Skeletal muscle tissue (tissue), 4 donors: ENCODE results near the gene GBA2. TPM values are rescaled to one million over a fixed set of nuclear protein-coding genes. Genes with fewer than 3 reads are reported as not detected.
A peak's percentile ranks its signal among the peaks of the same experiment; 100 is the strongest.

Experiments used
- H3K27ac ChIP-seq: one replicate; pipeline ENCODE4 v1.7.0; 2013; ENCODE audit warnings: mild to moderate bottlenecking, low read depth, low read length, inconsistent platforms
- H3K27me3 ChIP-seq, 3 donors: one replicate each; pipeline ENCODE4 v1.7.0; 2013; ENCODE audit warnings: low read length in 3 of 3; ENCODE audit not compliant: control insufficient read depth in 3 of 3, insufficient read depth in 3 of 3
- H3K36me3 ChIP-seq, 3 donors: one replicate each; pipeline ENCODE4 v1.7.0; 2013; ENCODE audit warnings: low read length in 3 of 3; ENCODE audit not compliant: control insufficient read depth in 3 of 3, insufficient read depth in 3 of 3
- H3K4me1 ChIP-seq, 3 donors: one replicate each; pipeline ENCODE4 v1.7.0; 2013; ENCODE audit warnings: low read length in 3 of 3, mild to moderate bottlenecking in 3 of 3; ENCODE audit not compliant: control insufficient read depth in 3 of 3, insufficient read depth in 3 of 3
- H3K4me3 ChIP-seq, 3 donors: one replicate each; pipeline ENCODE4 v1.7.0; 2013; ENCODE audit warnings: low read length in 3 of 3
- H3K9ac ChIP-seq, 3 donors: one replicate each; pipeline ENCODE4 v1.7.0; 2013; ENCODE audit warnings: low read length in 3 of 3, mild to moderate bottlenecking in 3 of 3, moderate library complexity in 2 of 3, low read depth in 1 of 3
- H3K9me3 ChIP-seq, 3 donors: one replicate each; pipeline ENCODE4 v1.7.0; 2013; ENCODE audit warnings: low read length in 3 of 3; ENCODE audit not compliant: control insufficient read depth in 3 of 3
- total RNA-seq: library from RNA; depleted of rRNA; stranded (reverse); fragments of >200 nt; gene quantifications from one replicate; pipeline ENCODE4 v1.2.3, GENCODE V29; 2014
- donor health status: Osteomylitis.

The GBA2 gene
- total RNA-seq, 1 donor from 2014 or later = 31.3 TPM

DNA sequence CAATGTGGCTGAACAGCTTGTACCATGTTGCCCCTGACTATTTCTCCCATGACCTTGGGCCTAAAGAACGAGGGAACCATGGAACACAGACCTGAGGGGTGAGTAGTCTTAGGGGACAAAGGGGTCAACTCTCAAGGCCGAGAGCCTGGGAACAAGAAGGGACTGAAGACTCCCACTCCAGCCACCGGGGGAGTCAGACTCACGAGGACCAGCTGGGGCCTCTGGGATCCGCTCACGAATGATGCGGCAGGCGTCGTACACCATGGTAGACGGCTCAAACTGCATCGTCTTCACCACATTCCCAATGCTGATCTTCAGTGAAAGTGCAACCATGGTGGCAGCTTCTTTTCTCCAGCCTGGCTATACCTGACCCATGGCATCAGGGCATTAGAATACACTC lies 23.7 kb downstream of the GBA2 start:
- Histone ChIP-seq H3K36me3 (peaks cover 50 to 56% (median 51%) of the 10 kb centered on the region in 3 donors), H3K4me1 (peaks cover 37 to 39% (median 37%) of the 10 kb centered on the region in 3 donors), H3K27ac (no peak overlapping the region), H3K27me3 (no peaks in the 10 kb centered on the region), H3K4me3 (no peak overlapping the region), H3K9me3 (no peaks in the 10 kb centered on the region), H3K9ac (no peak overlapping the region)

DNA sequence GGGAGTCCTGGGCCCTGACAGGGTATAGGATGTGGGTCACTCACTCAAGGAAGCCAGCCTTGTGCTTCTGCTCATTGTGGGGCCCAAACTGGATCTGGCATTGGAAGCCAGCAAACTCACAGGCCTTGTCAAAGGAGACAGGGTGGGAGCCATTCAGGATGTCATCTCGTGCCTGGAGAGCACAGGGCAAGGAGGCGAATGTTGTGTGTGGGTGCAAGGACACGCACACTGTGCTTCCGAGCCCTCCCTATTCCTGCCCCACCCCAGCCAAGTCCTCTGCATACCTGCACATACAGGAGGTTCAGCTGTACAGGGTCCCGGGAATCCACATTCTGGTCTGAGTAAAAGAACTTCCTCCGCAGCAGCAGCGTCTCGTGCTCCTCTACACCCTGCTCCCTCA lies 25.1 kb downstream of the GBA2 start:
- Histone ChIP-seq H3K27ac (no peak overlapping the region), H3K36me3 (peaks cover 64 to 66% (median 65%) of the 10 kb centered on the region in 3 donors), H3K9me3 (no peaks in the 10 kb centered on the region), H3K4me3 (no peak overlapping the region), H3K27me3 (no peaks in the 10 kb centered on the region), H3K9ac (no peak overlapping the region), H3K4me1 (peaks cover 22 to 24% (median 22%) of the 10 kb centered on the region in 3 donors)

DNA sequence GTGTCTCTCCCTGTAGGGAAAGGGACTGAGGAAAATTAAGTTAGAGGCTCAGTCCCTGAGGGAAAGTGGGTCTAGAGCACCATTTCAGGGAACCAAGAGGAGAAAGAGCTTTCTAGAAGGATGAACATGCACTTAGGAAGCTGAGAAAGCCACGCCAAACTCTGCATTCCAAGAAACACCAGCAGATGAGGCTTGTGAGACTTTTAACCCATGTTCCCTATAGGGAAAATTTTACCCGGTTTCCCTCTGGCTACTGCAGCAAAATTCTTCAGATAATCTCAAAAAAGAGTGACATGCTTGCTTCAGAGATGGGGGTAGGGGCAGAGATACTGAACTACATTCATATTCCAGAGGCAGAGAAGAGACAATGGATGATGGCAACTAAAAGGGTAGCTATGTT lies 25.6 kb downstream of the GBA2 start:
- H3K27me3 ChIP-seq = no peaks in the 10 kb centered on the region
- no peak overlapping the region for H3K4me3 ChIP-seq
- no peak overlapping the region for H3K9ac ChIP-seq
- H3K36me3 ChIP-seq = peaks cover 69 to 71% (median 70%) of the 10 kb centered on the region in 3 donors
- no peaks in the 10 kb centered on the region for H3K9me3 ChIP-seq
- peaks cover 17 to 20% (median 17%) of the 10 kb centered on the region in 3 donors for H3K4me1 ChIP-seq
- no peak overlapping the region for H3K27ac ChIP-seq

DNA sequence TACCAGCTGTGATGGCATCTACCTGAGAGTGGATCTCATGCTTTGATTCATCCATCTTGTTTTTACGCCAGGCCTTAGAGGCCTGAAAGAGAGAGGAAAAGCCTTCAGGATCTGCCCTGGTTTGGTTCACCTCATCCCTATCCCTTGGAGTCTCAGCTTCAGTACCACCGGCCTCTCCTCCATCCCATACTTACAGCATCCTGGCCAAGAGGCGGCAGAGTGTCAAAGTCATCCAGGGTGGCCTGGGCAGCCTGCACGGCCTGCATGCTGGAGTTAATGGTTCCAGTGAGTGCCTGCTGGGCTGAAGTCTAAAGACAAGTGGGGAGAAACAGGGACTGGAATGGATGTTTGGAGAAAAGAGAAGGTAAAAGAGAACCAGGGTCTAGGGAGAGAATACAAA lies 29.5 kb downstream of the GBA2 start:
- Histone ChIP-seq H3K27ac (no peak overlapping the region), H3K4me1 (no peaks in the 10 kb centered on the region), H3K4me3 (no peak overlapping the region), H3K36me3 (peaks cover 93 to 96% (median 96%) of the 10 kb centered on the region in 3 donors), H3K9me3 (no peaks in the 10 kb centered on the region), H3K9ac (peak overlapping the region in 1 of 3 donors; percentile 11), H3K27me3 (no peaks in the 10 kb centered on the region)

DNA sequence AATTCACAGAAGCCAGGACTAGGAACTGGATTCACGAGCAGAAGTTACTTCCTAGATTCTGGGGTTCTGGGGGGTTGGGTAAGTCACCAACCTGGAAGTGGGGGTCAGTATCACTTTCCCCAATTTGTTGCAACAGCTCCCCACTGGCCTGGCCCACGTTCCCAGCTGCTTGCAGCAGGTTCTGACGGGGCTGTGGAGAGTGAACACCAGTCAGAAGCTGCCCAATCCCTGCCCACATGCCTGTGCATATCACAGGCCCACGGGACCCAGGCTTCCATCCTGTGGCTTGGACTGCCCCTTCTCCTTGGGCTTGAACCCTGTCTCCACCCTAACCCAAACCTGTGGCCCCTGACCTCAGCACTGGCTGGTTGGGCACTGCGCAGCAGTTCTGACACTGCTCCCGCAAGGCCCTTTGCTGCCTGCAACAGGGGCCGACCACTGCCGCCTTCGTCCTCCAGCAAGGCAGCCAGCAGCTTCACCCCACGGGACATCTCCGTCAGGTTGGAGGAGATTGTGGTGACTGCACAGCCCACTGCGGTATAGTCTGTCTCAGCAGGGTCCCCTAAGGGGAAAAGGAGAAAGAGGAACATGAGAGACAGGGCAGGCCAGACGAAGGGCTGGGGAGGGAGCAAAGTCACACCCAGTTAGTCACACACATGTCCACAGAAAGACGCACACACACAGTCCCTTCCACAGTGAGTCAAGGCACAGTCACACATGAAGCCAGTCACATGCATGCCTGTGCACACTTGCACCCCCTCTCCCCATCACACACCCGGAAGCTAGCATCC lies 30.1 kb downstream of the GBA2 start:
- Histone ChIP-seq H3K27me3 (no peaks in the 10 kb centered on the region), H3K9me3 (no peaks in the 10 kb centered on the region), H3K4me3 (no peak overlapping the region), H3K4me1 (no peaks in the 10 kb centered on the region), H3K36me3 (peaks cover 93 to 96% (median 96%) of the 10 kb centered on the region in 3 donors), H3K9ac (peak overlapping the region in 1 of 3 donors; percentile 11), H3K27ac (no peak overlapping the region)

DNA sequence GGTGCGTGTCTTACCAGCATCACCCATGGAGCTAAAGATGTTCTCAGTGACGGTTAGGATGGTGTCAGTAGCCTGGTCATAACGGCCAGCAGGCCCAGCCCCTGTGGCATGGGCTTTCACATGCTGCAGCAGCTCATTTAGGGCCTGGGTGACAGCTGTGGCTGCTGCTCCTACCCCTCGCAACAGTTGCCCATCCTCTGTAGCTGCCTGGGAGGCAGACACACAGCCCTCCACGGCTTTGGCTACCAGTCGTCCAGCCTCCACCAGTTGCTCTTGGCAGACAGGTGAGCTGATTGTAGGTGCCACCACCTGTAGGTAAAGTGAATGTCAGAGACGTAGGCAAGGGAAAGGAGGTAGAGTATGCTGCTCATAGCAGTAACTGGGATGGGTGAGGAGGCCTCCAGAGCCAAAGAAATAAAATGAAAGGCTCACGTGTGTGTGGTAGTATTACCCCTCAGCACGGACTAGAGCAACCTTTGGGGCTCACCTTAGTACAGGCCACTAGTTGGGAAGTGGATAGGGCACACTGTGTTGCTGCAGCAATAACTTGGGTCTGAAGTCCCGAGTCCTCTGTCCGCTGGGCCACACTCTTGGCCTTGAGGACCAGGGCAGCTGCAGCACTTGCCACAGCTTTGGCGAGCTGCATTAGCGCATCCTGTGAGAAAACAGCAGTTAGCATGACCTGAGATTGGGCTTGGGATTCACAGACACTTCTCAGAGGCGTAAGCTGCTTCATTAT lies 31.7 kb downstream of the GBA2 start:
- Histone ChIP-seq H3K27me3 (no peaks in the 10 kb centered on the region), H3K4me3 (no peak overlapping the region), H3K9ac (peak overlapping the region in 1 of 3 donors; percentile 8), H3K36me3 (peaks cover 92 to 96% (median 95%) of the 10 kb centered on the region in 3 donors), H3K27ac (no peak overlapping the region), H3K9me3 (no peaks in the 10 kb centered on the region), H3K4me1 (no peaks in the 10 kb centered on the region)

DNA sequence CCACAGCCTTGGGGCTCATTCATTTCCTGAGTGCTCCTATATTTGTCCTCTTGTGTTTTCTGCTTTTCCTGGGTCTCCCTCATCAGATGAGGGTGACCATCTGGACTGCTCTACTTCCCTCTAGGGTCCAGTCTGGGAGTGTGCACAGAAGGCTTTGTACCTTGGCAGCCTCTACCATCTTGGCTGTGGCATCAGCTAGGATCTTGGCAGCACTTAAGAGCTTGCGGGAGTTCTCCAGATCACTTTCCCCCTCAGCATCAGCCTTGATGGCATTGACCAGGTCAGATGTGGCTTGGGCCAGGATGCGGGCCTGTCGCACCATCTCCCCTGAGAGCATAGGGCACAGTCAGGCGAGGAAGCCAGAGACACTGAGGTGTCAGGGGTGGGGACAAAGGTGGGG lies 32.8 kb downstream of the GBA2 start:
- H3K36me3 ChIP-seq = peaks cover 90 to 96% (median 95%) of the 10 kb centered on the region in 3 donors
- no peaks in the 10 kb centered on the region for H3K4me1 ChIP-seq

GRCh38 chr9:35714579-35715252 lies 34.3 kb downstream of the GBA2 start:
- Histone ChIP-seq H3K9me3 (no peaks in the 10 kb centered on the region), H3K36me3 (peaks cover 89 to 93% (median 92%) of the 10 kb centered on the region in 3 donors), H3K4me3 (no peak overlapping the region), H3K27ac (no peak overlapping the region), H3K4me1 (no peaks in the 10 kb centered on the region), H3K27me3 (no peaks in the 10 kb centered on the region), H3K9ac (no peak overlapping the region)

More for the DNA sequence above, 32.8 kb downstream of the GBA2 start:
- no peaks in the 10 kb centered on the region for H3K27me3 ChIP-seq
- H3K9me3 ChIP-seq = no peaks in the 10 kb centered on the region
- H3K27ac ChIP-seq = no peak overlapping the region
- no peak overlapping the region for H3K4me3 ChIP-seq
- H3K9ac ChIP-seq = no peak overlapping the region

DNA sequence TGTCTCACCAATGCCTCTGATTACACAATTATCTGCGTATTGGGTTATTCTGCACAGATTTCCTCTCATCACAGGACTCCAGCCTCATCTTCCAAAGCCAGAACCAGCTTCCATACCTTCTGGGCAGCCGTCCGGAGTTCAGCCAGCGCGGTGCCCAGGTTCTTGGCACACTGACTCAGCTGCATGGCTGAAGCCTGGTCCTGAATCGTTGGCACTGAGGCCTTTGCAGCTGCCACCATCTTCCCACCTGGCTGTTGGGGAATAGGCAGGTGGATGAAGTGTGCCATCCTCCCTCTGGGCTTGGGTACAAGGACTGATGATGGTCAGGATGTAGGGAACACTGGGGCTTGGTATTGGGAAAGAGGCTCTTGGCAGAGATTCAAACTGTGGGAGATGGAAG lies 34.9 kb downstream of the GBA2 start:
- H3K36me3 ChIP-seq = peaks cover 85 to 89% (median 87%) of the 10 kb centered on the region in 3 donors
- H3K4me3 ChIP-seq = no peak overlapping the region
- H3K9ac ChIP-seq = no peak overlapping the region
- no peaks in the 10 kb centered on the region for H3K9me3 ChIP-seq
- no peak overlapping the region for H3K27ac ChIP-seq
- H3K27me3 ChIP-seq = no peaks in the 10 kb centered on the region
- no peaks in the 10 kb centered on the region for H3K4me1 ChIP-seq
